ENCODE results near the gene SRP19.
A peak's percentile ranks its signal among the peaks of the same experiment; 100 is the strongest.
"Not testable (repeated sequence)": the region's sequence is repeated elsewhere in the genome, so short reads cannot be mapped to it uniquely, and the experiment has no call there.

The SRP19 gene

DNA sequence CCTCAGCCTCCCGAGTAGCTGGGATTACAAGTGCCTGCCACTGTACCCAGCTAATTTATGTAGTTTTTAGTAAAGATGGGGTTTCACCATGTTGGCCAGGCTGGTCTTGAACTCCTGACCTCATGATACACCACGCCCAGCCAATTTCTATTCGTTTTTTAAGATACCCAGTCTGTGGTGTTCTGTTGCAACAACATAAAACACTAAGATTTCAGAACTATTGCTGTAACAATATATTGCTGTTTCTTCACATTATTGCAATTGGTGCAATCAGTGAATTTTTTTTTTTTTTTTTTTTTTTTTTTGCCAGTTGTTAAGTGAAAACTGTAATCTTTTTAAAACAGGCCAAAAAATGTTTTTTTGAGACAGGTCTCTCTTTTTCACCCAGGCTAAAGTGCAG is 9.9 kb downstream of the SRP19 start:
- DNase-seq (ENCODE audit: low spot score) = no peak

DNA sequence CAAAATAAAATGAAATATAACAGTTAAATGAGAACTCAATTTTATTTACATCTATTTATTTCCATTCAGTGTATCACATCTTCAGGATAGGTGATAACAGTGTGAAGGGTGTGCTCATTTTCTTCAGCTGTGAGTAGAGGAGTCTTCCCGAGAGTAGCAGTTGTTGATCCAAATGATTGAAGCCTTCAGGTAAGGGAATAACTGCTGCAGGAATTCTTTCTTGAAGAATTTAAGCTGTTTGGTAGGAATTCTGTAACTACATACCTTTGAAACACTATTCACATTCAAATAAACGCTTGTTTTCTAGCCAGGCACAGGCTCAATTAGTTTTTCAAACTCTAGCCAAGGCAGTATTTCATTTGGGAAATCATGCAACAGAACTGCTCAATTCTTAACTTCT is 15.3 kb downstream of the SRP19 start:
- DNase-seq (ENCODE audit: low spot score) = no peak

DNA sequence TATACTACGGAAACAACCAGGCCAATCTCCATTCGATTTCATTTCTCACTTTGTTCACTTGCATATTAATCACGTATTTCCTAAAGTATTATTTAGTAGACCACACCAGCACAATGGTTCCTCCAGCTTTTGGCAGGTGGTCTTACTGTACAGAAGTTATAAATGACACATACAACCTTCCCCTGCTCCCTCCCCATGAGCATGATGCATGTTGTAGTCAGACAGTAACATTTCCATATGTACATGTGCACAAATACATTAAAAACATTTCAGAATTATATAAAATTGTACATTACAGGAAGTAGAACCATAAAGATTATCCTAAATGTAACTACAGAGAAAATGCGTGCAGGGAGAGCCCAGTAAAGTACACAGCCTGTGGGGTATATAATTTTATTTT is 17.0 kb downstream of the SRP19 start:
- no peak for DNase-seq (ENCODE audit: low spot score)

DNA sequence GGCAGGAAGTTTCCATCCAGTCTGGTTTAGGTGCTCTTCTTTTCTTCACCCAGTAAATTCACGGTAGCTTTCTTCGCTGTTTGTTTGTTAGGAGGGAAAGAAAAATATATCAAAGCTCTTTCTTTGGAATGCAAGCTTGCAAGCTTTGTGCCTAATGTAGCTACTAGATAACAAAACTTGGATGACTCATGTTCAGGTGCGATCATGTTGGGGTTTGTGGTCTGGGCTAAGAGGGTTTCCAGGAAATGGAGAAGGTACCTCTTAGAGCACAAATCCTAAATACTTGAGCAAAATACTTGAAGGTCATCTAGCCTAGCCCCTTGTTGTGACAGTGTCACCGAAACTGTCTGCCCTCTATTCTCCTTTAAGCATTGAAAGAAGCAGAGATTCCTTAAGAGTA is 17.7 kb downstream of the SRP19 start:
- no peak for DNase-seq (ENCODE audit: low spot score)

DNA sequence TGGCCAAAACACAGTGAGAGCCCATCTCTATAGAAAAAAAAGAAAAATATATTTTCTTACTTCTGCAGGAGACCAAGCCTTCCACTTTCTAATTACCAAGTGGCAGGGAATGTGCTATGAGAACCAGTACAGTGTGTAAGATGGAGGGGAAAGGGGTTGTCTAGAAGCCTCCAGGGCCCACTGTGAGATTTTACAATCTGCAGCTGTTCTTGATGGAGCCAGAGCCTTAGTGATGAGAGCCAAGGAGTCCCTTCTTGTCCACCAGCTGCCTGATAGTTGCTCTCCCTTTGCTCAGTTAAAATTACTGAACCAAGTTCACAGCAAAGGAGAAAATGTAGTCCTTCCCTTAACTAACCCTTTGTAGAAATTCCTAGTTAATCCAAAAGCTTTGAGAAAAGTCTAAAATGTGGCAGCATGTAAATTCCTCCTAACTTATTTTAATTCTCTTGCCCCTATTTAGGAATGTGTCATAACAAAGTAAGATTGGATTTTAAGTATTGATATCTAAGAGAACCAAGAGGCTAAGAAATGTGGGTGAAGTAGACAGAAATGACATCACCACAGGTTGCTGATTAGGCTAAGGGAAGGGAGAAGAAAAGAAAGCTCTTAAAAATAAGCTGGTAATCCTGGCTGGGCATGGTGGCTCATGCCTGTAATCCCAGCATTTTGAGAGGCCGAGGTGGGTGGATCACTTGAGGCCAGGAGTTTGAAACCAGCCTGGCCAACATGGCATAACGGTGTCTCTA is 19.3 kb downstream of the SRP19 start:
- no peak for DNase-seq (ENCODE audit: low spot score)

DNA sequence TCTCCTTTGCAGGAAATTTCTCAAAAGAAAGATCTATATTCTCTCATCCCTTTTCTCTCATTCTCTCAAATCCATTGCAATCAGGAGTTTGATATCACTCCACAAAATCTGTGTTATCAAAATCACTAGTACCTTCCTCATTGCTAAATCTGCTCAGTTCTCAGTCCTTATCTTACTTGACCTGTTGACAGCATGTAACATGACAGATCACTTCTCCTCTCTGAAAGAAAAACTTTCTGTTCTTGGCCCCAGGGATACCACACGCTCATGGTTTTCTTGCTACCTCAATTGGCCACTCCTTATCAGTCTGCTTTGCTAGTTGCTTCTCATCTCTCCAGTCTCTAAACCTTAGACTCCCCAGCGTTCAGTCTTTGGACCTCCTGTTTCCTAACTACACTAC is 22.1 kb downstream of the SRP19 start:
- no peak for DNase-seq (ENCODE audit: low spot score)

DNA sequence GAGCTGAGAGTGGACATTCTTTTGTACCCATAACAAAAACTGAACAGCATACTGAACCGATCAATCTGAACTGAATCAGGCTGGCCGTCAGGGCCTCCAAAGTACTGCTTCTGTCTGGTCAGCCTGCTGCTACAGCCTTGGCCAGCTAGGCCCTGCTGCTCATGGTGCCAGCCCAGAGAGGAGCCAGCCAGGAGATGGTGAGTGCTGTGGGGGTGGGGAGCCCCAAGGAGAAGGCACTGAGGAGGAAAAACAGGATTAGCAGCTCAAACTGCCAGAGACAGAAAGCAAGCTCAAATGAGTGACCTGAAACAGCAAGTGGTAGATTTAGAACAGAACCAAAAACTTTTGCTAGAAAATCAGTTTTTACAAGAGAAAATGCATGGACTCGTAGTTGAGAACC is 23.9 kb downstream of the SRP19 start:
- no peak for DNase-seq (ENCODE audit: low spot score)

DNA sequence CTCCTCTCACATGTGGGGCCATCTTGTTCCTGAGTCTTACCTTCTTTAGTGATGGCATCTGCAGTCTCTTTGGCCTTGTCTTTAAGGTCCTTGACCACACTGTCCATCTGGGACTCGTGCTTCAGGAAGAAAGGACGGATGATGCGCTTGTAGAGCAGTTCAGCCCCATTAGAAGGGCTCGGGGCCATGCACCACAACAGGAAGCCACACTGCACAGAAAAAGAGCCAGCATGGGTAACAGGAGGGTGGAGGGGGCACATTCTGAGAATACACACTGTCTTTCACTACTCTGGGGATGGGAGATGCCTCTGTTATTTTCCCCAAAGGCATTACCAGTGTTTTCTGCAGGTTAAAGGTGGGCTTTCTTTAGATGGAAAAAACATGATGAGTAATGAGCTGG is 25.9 kb downstream of the SRP19 start:
- DNase-seq (ENCODE audit: low spot score) = no peak

DNA sequence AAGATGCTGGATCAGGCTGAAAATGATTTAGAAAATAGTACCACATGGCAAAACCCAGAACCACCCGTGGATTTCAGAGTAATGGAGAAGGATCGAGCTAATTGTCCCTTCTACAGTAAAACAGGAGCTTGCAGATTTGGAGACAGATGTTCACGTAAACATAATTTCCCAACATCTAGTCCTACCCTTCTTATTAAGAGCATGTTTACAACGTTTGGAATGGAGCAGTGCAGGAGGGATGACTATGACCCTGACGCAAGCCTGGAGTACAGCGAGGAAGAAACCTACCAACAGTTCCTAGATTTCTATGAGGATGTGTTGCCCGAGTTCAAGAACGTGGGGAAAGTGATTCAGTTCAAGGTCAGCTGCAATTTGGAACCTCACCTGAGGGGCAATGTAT is 31.0 kb downstream of the SRP19 start:
- not testable (repeated sequence) for DNase-seq (ENCODE audit: low spot score)

DNA sequence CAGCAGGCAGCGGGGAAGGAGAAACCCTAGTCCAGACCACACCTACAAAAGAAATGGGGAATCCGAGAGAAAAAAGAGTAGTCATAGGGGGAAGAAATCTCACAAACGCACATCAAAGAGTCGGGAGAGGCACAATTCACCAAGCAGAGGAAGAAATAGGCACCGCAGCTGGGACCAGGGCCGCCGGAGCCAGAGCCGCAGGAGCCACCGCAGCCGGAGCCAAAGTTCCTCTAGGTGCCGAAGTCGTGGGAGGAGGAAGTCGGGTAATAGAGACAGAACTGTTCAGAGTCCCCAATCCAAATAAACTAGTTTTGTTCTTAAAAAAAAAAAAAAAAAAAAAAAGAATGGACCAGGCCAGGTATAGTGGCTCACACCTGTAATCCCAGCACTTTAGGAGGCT is 31.7 kb downstream of the SRP19 start:
- no peak for DNase-seq (ENCODE audit: low spot score)

DNA sequence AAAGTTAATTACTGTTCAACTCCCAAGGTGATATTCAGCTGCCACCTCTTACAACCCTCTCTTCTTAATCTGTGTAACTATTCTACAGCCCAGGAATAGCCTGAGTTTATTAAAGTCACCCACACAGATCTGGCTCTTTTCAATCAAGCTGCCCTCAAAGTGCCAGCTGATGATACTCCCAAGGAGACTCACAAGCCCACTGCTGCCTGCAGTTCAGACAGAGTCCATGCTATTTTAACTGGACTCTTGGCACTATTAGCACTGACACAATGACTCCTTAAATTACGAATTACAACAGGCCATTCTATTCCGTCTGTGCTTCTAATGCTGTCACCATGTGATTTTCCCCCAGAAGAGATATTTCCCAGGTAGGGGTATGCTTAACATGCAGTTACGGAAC is 34.6 kb downstream of the SRP19 start:
- no peak for DNase-seq (ENCODE audit: low spot score)

DNA sequence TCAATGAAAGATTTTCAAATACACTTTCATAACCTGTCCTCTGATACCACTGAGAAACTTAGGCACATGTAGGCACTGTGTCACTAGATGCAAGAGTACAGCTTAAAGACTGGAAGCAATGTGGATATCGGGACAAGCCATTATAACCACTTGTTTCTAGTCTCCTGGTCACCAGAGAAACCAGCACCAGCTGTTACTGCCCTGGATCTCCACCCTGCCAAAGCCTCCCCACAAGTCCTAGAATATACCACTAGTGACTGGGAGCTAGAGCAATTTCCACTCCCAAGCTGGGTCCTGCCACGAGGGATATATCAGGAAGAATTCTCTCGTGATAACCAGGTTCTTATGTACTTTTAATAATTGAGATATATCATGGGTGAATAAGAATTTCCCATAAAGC is 41.5 kb downstream of the SRP19 start:
- no peak for DNase-seq (ENCODE audit: low spot score)

DNA sequence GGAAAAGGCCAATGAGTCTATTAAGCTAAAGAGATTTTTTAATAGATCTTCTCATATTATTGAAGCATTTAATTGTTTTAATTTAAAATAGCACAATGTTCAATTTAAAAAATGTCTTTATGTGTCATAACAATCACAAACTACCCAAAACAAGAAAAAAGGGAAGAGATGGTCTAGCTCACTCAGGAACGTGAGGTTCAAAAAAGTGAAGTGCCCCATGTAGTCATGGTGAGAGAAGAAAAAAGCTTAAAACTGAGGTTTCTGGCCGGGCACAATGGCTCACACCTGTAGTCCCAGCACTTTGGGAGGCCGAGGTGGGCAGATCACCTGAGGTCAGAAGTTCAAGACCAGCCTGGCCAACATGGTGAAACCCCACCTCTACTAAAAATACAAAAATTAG is 43.9 kb downstream of the SRP19 start:
- DNase-seq (ENCODE audit: low spot score) = not testable (repeated sequence)

DNA sequence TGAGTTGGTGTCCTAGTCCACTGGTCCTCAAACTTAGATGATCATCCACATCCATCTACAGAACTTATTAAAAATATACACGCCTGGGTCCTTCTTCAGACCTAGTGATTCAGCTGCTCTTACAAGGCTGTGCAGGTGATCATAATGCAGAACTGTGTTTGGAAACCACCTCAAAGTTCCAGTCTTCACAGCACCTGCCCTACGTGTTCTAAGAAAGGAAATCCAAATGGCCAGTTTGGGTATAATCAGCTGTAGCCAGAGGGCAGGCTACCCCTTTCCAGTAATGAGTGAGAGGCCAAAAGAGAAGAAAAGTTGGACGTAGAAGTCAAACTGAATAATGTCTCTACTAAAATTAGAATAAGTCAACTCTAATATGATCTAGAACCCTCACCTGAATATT is 45.5 kb downstream of the SRP19 start:
- no peak for DNase-seq (ENCODE audit: low spot score)

DNA sequence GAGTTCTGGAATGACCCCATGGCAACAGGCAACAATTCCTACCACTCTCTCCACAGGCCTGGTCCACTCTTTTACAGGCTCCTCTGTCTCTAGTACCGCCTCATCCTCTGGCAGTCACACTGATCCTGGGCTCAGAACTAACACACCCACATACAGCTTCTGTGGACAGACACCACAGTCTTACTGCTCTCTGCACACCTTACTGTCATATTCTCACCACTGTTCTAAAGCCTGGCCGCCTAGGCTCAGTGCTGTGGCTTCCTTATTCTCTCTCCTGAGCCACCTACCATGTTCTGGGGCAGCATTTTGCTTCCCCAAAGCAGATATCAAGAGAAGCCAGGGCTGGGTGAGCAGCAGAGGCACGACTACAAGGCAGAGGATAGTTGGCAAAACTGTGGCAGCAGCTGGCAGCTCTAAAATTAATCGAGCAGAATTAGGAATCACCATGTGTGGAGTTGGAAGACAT is 46.1 kb downstream of the SRP19 start:
- no peak for DNase-seq (ENCODE audit: low spot score)

DNA sequence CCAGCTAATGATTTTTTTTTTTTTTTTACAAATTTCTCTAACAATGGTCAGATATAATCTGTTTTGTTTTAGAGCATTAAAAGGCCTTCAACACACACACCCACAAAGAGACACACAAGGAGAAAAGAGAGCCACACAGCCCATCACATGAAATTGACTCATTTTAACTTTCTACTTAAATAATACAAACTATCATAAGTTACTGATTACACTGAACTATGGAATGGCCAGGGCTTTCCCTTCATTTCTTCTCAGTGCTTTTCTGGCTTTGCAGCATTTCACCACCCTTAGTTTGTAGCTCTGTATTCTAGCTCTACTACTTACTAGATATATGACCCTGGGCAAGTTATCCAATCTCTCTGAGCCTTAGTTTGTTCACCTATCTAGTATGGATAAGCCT is 47.8 kb downstream of the SRP19 start:
- no peak for DNase-seq (ENCODE audit: low spot score)

DNA sequence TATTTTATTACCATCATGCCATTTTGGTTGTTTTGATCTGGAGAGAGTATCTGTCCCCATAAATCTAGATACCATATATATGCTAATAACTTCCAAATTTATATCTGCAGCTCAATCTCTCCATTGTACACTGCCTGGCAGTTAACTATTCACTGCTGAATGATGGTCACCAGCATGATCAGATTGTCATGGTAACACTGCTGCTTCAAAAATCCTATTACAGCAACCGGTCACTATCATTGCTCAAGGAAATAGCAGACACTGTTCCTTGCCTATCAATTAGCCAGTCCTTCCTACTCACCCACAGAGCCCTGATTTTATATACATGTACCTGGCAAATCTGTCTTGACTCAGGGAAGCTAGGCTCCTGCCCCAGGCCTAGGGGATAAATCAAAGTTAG is 49.4 kb downstream of the SRP19 start:
- no peak for DNase-seq (ENCODE audit: low spot score)

DNA sequence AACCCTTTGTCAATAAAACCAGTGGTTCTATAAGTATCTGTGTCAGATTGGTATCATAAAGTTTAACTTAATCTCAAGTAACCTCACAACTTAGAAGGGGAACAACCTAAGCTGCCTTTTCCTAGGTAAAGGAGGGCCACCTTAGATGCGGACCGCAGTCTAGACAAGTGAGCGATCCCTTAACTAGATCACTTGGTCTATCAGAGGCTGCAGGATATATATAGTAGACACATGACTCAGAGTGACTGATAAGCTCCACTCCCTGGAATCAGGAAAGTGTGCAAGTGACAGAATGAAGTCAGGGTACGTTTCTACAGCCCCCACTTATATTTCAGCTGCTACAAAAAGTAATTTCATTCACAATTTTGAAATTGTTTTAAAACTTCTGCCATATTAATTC is 53.5 kb downstream of the SRP19 start:
- no peak for DNase-seq (ENCODE audit: low spot score)

DNA sequence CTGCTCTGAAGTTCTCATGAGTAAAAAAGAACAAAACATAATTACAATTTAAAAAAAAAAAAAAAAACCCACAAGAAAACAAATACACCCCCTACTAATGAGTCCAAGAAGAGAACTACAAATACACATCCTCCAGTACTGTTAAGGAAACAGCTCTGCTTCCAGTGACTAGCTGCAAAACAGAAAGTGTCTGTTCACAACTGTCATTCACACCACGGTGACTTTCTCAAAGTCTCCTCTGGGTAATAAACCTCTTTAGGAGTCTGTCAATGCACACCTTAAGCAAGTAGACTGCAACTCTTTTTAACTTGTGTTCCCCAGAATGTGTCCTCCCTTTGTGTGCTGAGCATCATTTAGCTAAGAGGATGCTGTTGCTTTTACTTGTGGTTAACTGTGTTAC is 54.7 kb downstream of the SRP19 start:
- DNase-seq (ENCODE audit: low spot score) = no peak

DNA sequence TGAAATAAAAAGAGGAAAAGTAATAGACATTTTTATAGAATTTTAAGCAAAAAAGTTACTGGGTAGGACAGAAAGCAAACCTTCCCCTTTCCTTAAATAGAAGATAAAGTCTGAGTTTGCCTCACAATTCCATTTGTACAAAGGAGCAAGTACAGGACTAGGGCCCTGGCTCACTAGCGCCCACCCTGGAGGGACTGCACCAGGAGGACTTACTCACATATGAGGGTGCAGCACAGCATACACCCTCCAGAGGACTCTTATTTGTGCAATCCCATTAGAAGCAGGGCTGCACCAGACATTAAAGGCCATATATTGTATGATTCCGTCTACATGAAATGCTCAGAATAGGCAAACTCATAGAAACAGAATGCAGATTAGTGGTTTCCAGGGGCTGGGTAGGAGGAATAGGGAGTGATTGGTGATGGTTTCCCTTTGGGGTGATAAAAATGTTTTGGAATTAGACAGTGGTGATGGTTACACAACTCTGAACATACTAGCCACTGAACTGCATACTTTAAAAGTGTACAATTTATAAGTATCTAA is 56.4 kb downstream of the SRP19 start:
- DNase-seq (ENCODE audit: low spot score) = peak; percentile 17

DNA sequence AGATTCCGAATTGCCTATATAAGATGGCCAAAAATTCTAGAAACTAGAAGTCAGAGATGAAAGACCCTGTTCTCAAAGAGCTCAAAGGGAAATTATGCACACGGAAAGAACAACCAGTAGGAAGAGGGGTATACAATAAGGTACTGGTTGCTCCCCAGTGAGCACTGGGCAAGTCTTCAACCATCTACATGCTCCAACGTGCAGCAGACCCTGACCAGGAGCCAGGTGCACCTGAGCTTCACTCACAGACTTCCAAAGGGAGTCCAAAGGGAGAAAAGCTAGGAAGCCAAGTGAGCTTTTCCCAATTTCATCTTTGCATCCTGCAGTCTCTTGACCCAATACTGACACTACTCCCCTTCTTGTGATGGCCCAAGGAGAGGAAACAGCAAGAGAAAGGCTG is 57.0 kb downstream of the SRP19 start:
- no peak for DNase-seq (ENCODE audit: low spot score)

DNA sequence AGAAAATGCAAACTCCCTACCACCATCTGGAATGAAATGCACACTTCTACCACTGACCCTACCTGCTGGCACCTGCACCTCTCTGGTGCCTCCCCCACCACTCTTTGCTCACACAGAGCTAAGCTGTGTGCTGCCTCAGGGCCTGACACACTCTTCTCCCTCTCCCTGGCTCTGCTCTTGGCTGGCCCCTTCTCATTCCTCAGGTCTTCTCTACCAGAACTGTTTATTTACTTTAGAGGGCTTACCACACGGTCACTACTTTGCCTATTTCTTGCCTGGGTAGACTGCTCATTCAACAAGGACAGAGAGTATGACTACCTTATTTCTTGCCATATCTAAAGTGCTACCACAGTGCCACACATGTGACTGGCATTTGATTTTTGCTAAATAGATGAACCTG is 57.6 kb downstream of the SRP19 start:
- no peak for DNase-seq (ENCODE audit: low spot score)
